Activated B cell treated with CpG ODN at 0.5 μM for 24 hours (primary cell): ENCODE results near the gene MAEA. TPM values are rescaled to one million over a fixed set of nuclear protein-coding genes. Genes with fewer than 3 reads are reported as not detected.
A peak's percentile ranks its signal among the peaks of the same experiment; 100 is the strongest.

Experiments used
- ATAC-seq: fragments of 200-7000 bp; cut with Tn5 transposase; one replicate; pipeline ENCODE4 v1.10.0; 2021; ENCODE audit warnings: low read depth, mild to moderate bottlenecking, moderate library complexity
- CTCF ChIA-PET: fragments of 350-600 bp; sonication (Branson Sonifier 250); formaldehyde crosslinking; loops from one replicate; lab custom pipeline; 2021; ENCODE audit warnings: antibody characterized with exemption; lab: Charles Lee
- POLR2A ChIA-PET: fragments of 350-600 bp; sonication (Branson Sonifier 250); formaldehyde crosslinking; loops from one replicate; lab custom pipeline; 2021; ENCODE audit warnings: antibody characterized with exemption; lab: Charles Lee
- DNase-seq: peaks from one replicate; pipeline ENCODE4 v3.0.0; 2022
- H3K27ac Mint-ChIP-seq: one replicate; pipeline ENCODE4 v1.8.0; 2020; ENCODE audit warnings: mixed read lengths
- H3K27me3 Mint-ChIP-seq: one replicate; pipeline ENCODE4 v1.8.0; 2021; ENCODE audit warnings: mixed read lengths
- H3K36me3 Mint-ChIP-seq: one replicate; pipeline ENCODE4 v1.8.0; 2021; ENCODE audit warnings: low read depth, mixed read lengths
- H3K4me1 Mint-ChIP-seq: one replicate; pipeline ENCODE4 v1.8.0; 2021; ENCODE audit warnings: mixed read lengths
- H3K4me3 Mint-ChIP-seq: one replicate; pipeline ENCODE4 v1.8.0; 2020; ENCODE audit warnings: mild to moderate bottlenecking, mixed read lengths
- H3K9me3 Mint-ChIP-seq: one replicate; pipeline ENCODE4 v1.8.0; 2020; ENCODE audit warnings: mixed read lengths
- CTCF ChIP-seq: fragments of 200-600 bp; IDR thresholded peaks from one replicate; pipeline ENCODE4 v1.8.0; 2022; ENCODE audit warnings: antibody characterized with exemption, mild to moderate bottlenecking
- intact Hi-C: fragments of 100-400 bp; cut with micrococcal nuclease; formaldehyde crosslinking; loops from one replicate; pipeline ENCODE4 v1.15.1; 2024
- total RNA-seq: library from RNA; stranded (reverse); gene quantifications from 2 replicates; pipeline ENCODE4 v1.2.3, GENCODE V29; 2022

The MAEA gene
- total RNA-seq, 1 donor from 2014 or later = 73.7 TPM

GRCh38 chr4:1293991-1294390, 4.3 kb downstream of the MAEA start:
- no peak for TF ChIP-seq CTCF
- H3K4me3 Mint-ChIP-seq = peak overlapping the region; percentile 33
- ChIA-PET POLR2A (no interaction called here), CTCF (no interaction called here)
- peak overlapping the region; percentile 10 for H3K27ac Mint-ChIP-seq
- H3K36me3 Mint-ChIP-seq = peaks cover 26% of the 10 kb centered on the region
- peaks cover 55% of the 10 kb centered on the region for H3K4me1 Mint-ChIP-seq
- intact Hi-C loops = no loop called here
- no peak for DNase-seq
- no peaks in the 10 kb centered on the region for H3K9me3 Mint-ChIP-seq
- no peak for ATAC-seq
- H3K27me3 Mint-ChIP-seq = no peaks in the 10 kb centered on the region

GRCh38 chr4:1294424-1294823, 4.7 kb downstream of the MAEA start:
- H3K4me3 Mint-ChIP-seq = no peak overlapping the region
- TF ChIP-seq CTCF = no peak
- ChIA-PET CTCF (no interaction called here), POLR2A (no interaction called here)
- no peaks in the 10 kb centered on the region for H3K9me3 Mint-ChIP-seq
- peaks cover 31% of the 10 kb centered on the region for H3K36me3 Mint-ChIP-seq
- H3K27ac Mint-ChIP-seq = no peak overlapping the region
- no peaks in the 10 kb centered on the region for H3K27me3 Mint-ChIP-seq
- intact Hi-C loops = no loop called here
- peaks cover 54% of the 10 kb centered on the region for H3K4me1 Mint-ChIP-seq
- no peak for DNase-seq
- no peak for ATAC-seq

DNA sequence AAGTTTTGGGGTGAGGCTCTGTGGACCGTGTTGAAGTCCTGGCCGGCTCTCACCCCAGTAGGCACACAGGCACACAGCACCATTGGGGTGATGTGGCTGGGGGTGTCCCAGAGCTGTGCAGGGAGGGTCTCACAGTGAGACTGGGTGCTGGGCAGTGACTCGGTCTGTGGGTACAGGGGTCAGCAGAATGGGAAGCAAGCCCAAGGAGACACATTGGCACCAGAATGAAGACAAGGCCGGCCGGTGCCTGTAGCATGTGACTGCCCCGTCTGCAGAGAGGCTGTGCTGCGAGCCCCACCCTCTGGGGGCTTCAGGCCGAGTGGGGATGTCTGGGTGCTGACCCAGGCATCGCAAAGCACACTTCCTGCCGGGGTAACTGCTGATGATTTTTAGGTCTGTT, 5.2 kb downstream of the MAEA start:
- H3K27me3 Mint-ChIP-seq = no peaks in the 10 kb centered on the region
- peaks cover 56% of the 10 kb centered on the region for H3K4me1 Mint-ChIP-seq
- POLR2A ChIA-PET = no interaction called here

GRCh38 chr4:1295405-1296055, 5.8 kb downstream of the MAEA start:
- intact Hi-C loops = no loop called here
- no peak overlapping the region for H3K27ac Mint-ChIP-seq
- ATAC-seq (no peak), DNase-seq (no peak)
- H3K27me3 Mint-ChIP-seq = no peaks in the 10 kb centered on the region
- peaks cover 40% of the 10 kb centered on the region for H3K36me3 Mint-ChIP-seq
- TF ChIP-seq CTCF = no peak
- POLR2A ChIA-PET = no interaction called here
- H3K4me1 Mint-ChIP-seq = peaks cover 54% of the 10 kb centered on the region
- CTCF ChIA-PET = no interaction called here
- H3K4me3 Mint-ChIP-seq = no peak overlapping the region
- no peaks in the 10 kb centered on the region for H3K9me3 Mint-ChIP-seq

More for the DNA sequence above, 5.2 kb downstream of the MAEA start:
- DNase-seq (no peak), ATAC-seq (no peak)
- intact Hi-C loops = no loop called here
- Mint-ChIP-seq H3K9me3 (no peaks in the 10 kb centered on the region), H3K36me3 (peaks cover 35% of the 10 kb centered on the region), H3K4me3 (no peak overlapping the region), H3K27ac (no peak overlapping the region)
- CTCF ChIA-PET = no interaction called here
- TF ChIP-seq CTCF = no peak

GRCh38 chr4:1296324-1297022, 6.8 kb downstream of the MAEA start:
- Mint-ChIP-seq H3K4me3 (no peak overlapping the region), H3K9me3 (no peaks in the 10 kb centered on the region), H3K36me3 (peaks cover 50% of the 10 kb centered on the region), H3K27me3 (no peaks in the 10 kb centered on the region), H3K27ac (no peak overlapping the region), H3K4me1 (peaks cover 44% of the 10 kb centered on the region)
- POLR2A ChIA-PET = no interaction called here
- no peak for TF ChIP-seq CTCF
- CTCF ChIA-PET = no interaction called here
- intact Hi-C loops = no loop called here
- DNase-seq (no peak), ATAC-seq (no peak)
